MM.1S (cell line): ENCODE results near the gene KLHL25.

Source experiments
- DNase-seq: peaks from one replicate; pipeline ENCODE4 v3.0.0-alpha.2; 2015
- H2AFZ ChIP-seq: fragments of 300-600 bp; sonication (generic); 2 replicates; pipeline ENCODE4 v1.6.0; 2016; ENCODE audit warnings: antibody characterized with exemption, low read length
- H3F3A ChIP-seq: fragments of 300-600 bp; sonication (generic); 2 replicates; pipeline ENCODE4 v1.6.1; 2016; ENCODE audit warnings: mild to moderate bottlenecking, antibody characterized with exemption, low read length, moderate library complexity, mixed read lengths; ENCODE audit not compliant: insufficient read depth
- H3K27ac ChIP-seq: fragments of 300-600 bp; sonication (generic); 2 replicates; pipeline ENCODE4 v1.5.1; 2016; ENCODE audit warnings: mild to moderate bottlenecking, low read length
- H3K27me3 ChIP-seq: fragments of 300-600 bp; sonication (generic); replicated peaks from 2 replicates; pipeline ENCODE4 v1.6.0; 2016; ENCODE audit warnings: low read length; ENCODE audit not compliant: insufficient read depth
- H3K36me3 ChIP-seq: fragments of 300-600 bp; sonication (generic); replicated peaks from 2 replicates; pipeline ENCODE4 v1.6.1; 2016; ENCODE audit warnings: mild to moderate bottlenecking, low read length, mixed read lengths; ENCODE audit not compliant: insufficient read depth
- H3K4me1 ChIP-seq: fragments of 300-600 bp; sonication (generic); 2 replicates; pipeline ENCODE4 v1.6.1; 2016; ENCODE audit warnings: low read length, mixed read lengths
- H3K4me2 ChIP-seq: fragments of 300-600 bp; sonication (generic); 2 replicates; pipeline ENCODE4 v1.6.0; 2016; ENCODE audit warnings: low read depth, low read length
- H3K4me3 ChIP-seq: fragments of 300-600 bp; sonication (generic); 2 replicates; pipeline ENCODE4 v1.5.1; 2016; ENCODE audit warnings: low read length, mixed read lengths
- H3K79me2 ChIP-seq: fragments of 300-600 bp; sonication (generic); 2 replicates; pipeline ENCODE4 v1.6.1; 2016; ENCODE audit warnings: mixed run types, low read length, mixed read lengths
- H3K9ac ChIP-seq: fragments of 300-600 bp; sonication (generic); 2 replicates; pipeline ENCODE4 v1.6.1; 2016; ENCODE audit warnings: low read length, mixed read lengths
- H3K9me2 ChIP-seq: fragments of 300-600 bp; sonication (generic); replicated peaks from 2 replicates; pipeline ENCODE4 v1.6.1; 2016; ENCODE audit warnings: mild to moderate bottlenecking, low read length, mixed read lengths; ENCODE audit not compliant: insufficient read depth
- H3K9me3 ChIP-seq: fragments of 300-600 bp; sonication (generic); replicated peaks from 2 replicates; pipeline ENCODE4 v1.6.1; 2016; ENCODE audit warnings: mild to moderate bottlenecking, low read length, mixed read lengths; ENCODE audit not compliant: insufficient read depth
- H4K20me1 ChIP-seq: fragments of 300-600 bp; sonication (generic); 2 replicates; pipeline ENCODE4 v1.6.1; 2016; ENCODE audit warnings: mild to moderate bottlenecking, low read length, moderate library complexity, mixed read lengths; ENCODE audit not compliant: insufficient read depth
- EZH2 ChIP-seq: fragments of 300-600 bp; sonication (generic); optimal IDR thresholded peaks from 2 replicates; pipeline ENCODE3; 2017; ENCODE audit warnings: low read depth, mild to moderate bottlenecking, antibody characterized with exemption, low read length, mixed read lengths
- EZH2phosphoT487 ChIP-seq: fragments of 300-600 bp; sonication (generic); IDR thresholded peaks from 2 replicates; pipeline ENCODE4 v1.6.1; 2018; ENCODE audit warnings: antibody characterized with exemption, low read length
- TF ChIP-seq, protein P1 (sequence below): fragments of 300-600 bp; sonication (generic); IDR thresholded peaks from 2 replicates; pipeline ENCODE4 v1.5.1; 2016; ENCODE audit warnings: antibody characterized with exemption, low read length, mixed read lengths

Gene KLHL25

DNA sequence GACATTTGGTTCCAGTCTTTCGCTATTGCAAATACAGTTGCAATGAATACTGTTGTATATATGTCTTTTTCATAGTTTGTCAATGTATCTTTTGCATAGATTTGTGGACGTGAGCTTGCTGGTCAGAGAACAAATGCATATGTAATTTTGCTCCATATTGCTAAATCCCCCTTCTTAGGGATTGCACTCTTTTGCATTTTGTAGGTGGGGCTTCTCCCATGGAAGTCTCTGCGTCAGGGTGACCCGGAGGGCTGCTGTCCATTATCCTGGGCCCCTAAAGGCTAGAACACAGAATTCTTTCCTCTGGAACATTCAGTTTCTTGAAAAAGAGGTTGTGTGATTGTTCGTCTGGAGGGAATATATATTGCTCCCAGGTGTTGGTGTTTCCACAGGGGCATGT lies 25.2 kb upstream of the KLHL25 start:
- TF ChIP-seq EZH2, result no peak
- no peak for TF ChIP-seq EZH2phosphoT487
- TF ChIP-seq, protein P1, sequence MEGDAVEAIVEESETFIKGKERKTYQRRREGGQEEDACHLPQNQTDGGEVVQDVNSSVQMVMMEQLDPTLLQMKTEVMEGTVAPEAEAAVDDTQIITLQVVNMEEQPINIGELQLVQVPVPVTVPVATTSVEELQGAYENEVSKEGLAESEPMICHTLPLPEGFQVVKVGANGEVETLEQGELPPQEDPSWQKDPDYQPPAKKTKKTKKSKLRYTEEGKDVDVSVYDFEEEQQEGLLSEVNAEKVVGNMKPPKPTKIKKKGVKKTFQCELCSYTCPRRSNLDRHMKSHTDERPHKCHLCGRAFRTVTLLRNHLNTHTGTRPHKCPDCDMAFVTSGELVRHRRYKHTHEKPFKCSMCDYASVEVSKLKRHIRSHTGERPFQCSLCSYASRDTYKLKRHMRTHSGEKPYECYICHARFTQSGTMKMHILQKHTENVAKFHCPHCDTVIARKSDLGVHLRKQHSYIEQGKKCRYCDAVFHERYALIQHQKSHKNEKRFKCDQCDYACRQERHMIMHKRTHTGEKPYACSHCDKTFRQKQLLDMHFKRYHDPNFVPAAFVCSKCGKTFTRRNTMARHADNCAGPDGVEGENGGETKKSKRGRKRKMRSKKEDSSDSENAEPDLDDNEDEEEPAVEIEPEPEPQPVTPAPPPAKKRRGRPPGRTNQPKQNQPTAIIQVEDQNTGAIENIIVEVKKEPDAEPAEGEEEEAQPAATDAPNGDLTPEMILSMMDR, result no peak
- Histone ChIP-seq H3K4me1 (no peaks in the 10 kb centered on the region), H3K9ac (no peak overlapping the region)

DNA sequence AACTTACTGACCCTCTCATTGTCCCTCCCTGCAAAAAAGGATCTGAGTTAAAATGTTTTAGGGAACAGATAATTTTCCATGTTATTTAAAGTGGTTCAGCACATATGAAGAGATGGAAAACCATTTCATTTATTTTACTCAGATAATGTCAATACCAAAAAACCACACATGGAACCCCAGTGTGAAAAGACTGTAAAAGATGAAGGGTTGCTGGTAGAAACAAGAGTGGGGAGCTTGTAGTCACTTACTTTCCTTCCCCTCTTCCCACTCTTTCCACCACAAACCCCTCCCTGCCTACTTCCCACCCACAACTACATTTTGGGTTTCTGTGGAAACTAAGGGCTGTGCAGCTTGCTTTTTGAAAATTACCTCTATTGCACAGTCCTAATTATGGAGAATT lies 18.5 kb upstream of the KLHL25 start:
- Histone ChIP-seq H3K27me3 (no peaks in the 10 kb centered on the region), H3K4me2 (no peak overlapping the region), H3K4me3 (no peak overlapping the region), H3K9me2 (no peaks in the 10 kb centered on the region), H3K27ac (no peak overlapping the region), H3K9me3 (no peaks in the 10 kb centered on the region), H3K79me2 (no peaks in the 10 kb centered on the region), H4K20me1 (no peaks in the 10 kb centered on the region), H3F3A (no peaks in the 10 kb centered on the region), H3K9ac (no peak overlapping the region), H3K36me3 (no peaks in the 10 kb centered on the region), H2AFZ (no peak overlapping the region), H3K4me1 (no peaks in the 10 kb centered on the region)
- TF ChIP-seq EZH2phosphoT487 (no peak), EZH2 (no peak)
- TF ChIP-seq, protein P1, result no peak
- no peak for DNase-seq

More for the DNA sequence above, 25.2 kb upstream of the KLHL25 start:
- H3K36me3 ChIP-seq, result no peaks in the 10 kb centered on the region
- no peaks in the 10 kb centered on the region for H3K9me2 ChIP-seq
- H3K4me2 ChIP-seq, result no peak overlapping the region
- no peak overlapping the region for H3K4me3 ChIP-seq
- no peak overlapping the region for H3K27ac ChIP-seq
- no peaks in the 10 kb centered on the region for H3F3A ChIP-seq
- no peaks in the 10 kb centered on the region for H3K79me2 ChIP-seq
- H4K20me1 ChIP-seq, result no peaks in the 10 kb centered on the region
- no peaks in the 10 kb centered on the region for H3K27me3 ChIP-seq
- no peak for DNase-seq
- no peaks in the 10 kb centered on the region for H3K9me3 ChIP-seq
- H2AFZ ChIP-seq, result no peak overlapping the region

DNA sequence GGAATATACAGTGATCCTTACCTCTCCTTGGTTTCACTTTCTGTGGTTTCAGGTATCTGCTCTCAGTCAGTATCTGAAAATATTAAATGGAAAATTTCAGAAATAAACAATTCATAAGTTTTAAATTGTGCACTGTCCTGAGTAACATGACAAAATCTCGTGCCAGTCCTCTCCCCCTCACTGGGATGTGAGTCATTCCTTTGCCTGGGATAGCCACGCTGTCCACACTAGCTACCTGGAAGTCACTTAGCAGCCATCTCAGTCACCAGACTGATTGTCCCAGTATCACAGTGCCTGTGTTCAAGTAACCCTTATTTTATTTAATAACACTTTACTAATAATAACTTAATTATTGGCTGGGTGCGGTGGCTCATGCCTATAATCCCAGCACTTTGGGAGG lies 15.3 kb upstream of the KLHL25 start:
- no peak overlapping the region for H3K4me2 ChIP-seq
- no peak for DNase-seq
- no peaks in the 10 kb centered on the region for H3K36me3 ChIP-seq
- H4K20me1 ChIP-seq, result no peaks in the 10 kb centered on the region
- no peaks in the 10 kb centered on the region for H3F3A ChIP-seq
- no peaks in the 10 kb centered on the region for H3K27me3 ChIP-seq
- H3K9me3 ChIP-seq, result no peaks in the 10 kb centered on the region
- no peak overlapping the region for H3K27ac ChIP-seq
- H3K79me2 ChIP-seq, result no peaks in the 10 kb centered on the region
- H3K9ac ChIP-seq, result no peak overlapping the region
- no peaks in the 10 kb centered on the region for H3K4me1 ChIP-seq
- TF ChIP-seq EZH2, result no peak
- TF ChIP-seq, protein P1, result no peak
- no peak for TF ChIP-seq EZH2phosphoT487
- H3K9me2 ChIP-seq, result no peaks in the 10 kb centered on the region
- no peak overlapping the region for H3K4me3 ChIP-seq
- no peak overlapping the region for H2AFZ ChIP-seq

DNA sequence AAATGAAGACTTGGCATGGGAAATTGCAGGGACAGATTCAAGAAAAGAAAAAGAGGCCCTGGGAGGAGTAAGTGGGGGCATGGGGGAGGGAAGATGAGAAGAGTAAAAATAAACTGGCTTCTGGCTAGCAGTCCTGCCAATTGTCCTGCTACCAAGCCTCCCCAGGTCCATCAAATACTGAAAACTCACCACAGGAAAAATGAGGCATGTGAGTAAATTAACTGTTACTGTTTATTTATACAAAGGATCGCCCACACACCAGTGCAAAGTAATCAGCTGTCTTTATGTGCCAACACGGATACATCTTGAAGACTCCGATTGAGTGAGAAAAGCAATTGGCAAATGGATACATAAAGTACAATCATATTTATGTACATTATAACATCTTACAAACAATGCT lies 10.7 kb upstream of the KLHL25 start:
- no peaks in the 10 kb centered on the region for H3K9me2 ChIP-seq
- H3K27ac ChIP-seq, result no peak overlapping the region
- H3K79me2 ChIP-seq, result no peaks in the 10 kb centered on the region
- no peak overlapping the region for H2AFZ ChIP-seq
- no peaks in the 10 kb centered on the region for H3K36me3 ChIP-seq
- no peaks in the 10 kb centered on the region for H3K4me1 ChIP-seq
- no peak overlapping the region for H3K4me2 ChIP-seq
- H3K9ac ChIP-seq, result no peak overlapping the region
- TF ChIP-seq, protein P1, result no peak
- TF ChIP-seq EZH2 (no peak), EZH2phosphoT487 (no peak)
- DNase-seq, result no peak
- H3K9me3 ChIP-seq, result no peaks in the 10 kb centered on the region
- H3K4me3 ChIP-seq, result no peak overlapping the region
- no peaks in the 10 kb centered on the region for H3F3A ChIP-seq
- no peaks in the 10 kb centered on the region for H4K20me1 ChIP-seq
- H3K27me3 ChIP-seq, result no peaks in the 10 kb centered on the region
